ENCODE measurements around the gene PDK3.

DNA sequence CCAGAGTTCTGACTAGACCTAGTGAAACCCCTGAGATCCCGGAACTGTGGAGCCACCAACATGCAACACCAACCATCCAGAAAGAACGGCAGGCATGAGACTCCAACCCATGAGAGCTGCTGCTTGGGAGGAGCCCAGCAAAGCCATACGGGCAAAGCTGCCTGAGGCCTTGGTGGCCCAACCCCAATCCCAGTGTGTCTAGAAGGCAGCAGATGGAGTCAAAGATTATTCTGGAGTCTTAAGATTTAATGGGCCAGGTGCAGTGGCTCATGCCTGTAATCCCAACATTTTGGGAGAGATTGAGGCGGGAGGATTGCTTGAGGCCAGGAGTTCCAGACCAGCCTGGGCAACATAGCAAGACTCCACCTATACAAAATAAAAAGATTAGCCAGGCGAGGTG lies 49.2 kb upstream of the PDK3 start:
- TF ChIP-seq EZH2 (IDR thresholded peaks at IDR 0.05; ENCODE audit: borderline replicate concordance, low read length): no peak
- TF ChIP-seq, protein P1, sequence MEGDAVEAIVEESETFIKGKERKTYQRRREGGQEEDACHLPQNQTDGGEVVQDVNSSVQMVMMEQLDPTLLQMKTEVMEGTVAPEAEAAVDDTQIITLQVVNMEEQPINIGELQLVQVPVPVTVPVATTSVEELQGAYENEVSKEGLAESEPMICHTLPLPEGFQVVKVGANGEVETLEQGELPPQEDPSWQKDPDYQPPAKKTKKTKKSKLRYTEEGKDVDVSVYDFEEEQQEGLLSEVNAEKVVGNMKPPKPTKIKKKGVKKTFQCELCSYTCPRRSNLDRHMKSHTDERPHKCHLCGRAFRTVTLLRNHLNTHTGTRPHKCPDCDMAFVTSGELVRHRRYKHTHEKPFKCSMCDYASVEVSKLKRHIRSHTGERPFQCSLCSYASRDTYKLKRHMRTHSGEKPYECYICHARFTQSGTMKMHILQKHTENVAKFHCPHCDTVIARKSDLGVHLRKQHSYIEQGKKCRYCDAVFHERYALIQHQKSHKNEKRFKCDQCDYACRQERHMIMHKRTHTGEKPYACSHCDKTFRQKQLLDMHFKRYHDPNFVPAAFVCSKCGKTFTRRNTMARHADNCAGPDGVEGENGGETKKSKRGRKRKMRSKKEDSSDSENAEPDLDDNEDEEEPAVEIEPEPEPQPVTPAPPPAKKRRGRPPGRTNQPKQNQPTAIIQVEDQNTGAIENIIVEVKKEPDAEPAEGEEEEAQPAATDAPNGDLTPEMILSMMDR (conservative IDR thresholded peaks at IDR 0.05 in 1 of 2, IDR thresholded peaks at IDR 0.05 in 1 of 2; ENCODE audit: extremely low read depth in 1 of 2, insufficient read depth in 1 of 2, low read depth in 1 of 2, low read length in 2 of 2): no peak
